ENCODE data around the gene OPALIN. TPM values are rescaled to one million over a fixed set of nuclear protein-coding genes. Genes with fewer than 3 reads are reported as not detected.

The OPALIN gene
- total RNA-seq, 5 donors from 2014 or later (not counting 1 experiment from before 2014, with no cell fraction given) = not detected

DNA sequence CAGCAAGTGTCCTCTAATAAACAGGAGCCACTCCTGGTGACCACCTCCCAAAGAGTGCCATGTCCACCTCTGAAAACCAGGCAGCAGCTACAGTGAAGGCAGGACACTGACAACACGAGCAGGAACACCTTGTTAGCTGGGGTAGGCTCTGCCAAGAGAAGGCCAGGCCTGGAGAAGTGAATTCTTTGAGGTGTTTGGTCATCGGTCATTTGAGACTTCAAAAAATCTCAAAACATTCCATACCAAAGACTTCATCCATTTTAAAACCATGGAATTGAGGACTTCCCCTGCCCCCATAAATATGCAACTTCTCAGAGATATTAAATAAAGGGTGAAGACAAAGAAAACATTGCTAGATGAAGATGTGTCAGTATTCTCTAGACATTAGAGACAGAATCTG is 28.4 kb upstream of the OPALIN start:
- Mint-ChIP-seq H3K27ac (no peak overlapping the region), H3K36me3 (no peaks in the 10 kb centered on the region), H3K4me1 (no peaks in the 10 kb centered on the region), H3K4me3 (no peak overlapping the region), H3K27me3 (peaks cover 12 to 30% of the 10 kb centered on the region in 2 donors), H3K9me3 (no peaks in the 10 kb centered on the region)
- H3K27me3 ChIP-seq (replicated peaks in 1 of 2; ENCODE audit: control insufficient read depth in 2 of 2, extremely low read depth in 1 of 2, insufficient read depth in 2 of 2, low read length in 1 of 2) = peaks cover 0 to 20% of the 10 kb centered on the region in 2 experiments
- H3K4me1 ChIP-seq (ENCODE audit: control insufficient read depth in 1 of 2, extremely low read depth in 1 of 2, insufficient read depth in 2 of 2, low read length in 2 of 2) = no peaks in the 10 kb centered on the region
- POLR2A ChIA-PET = no interaction called here
- ATAC-seq (replicated peaks in 1 of 4) = no peak
- CTCF ChIA-PET = no interaction called here
- H3K4me3 ChIP-seq (ENCODE audit: control insufficient read depth in 1 of 2, extremely low read depth in 1 of 2, low read length in 1 of 2) = no peak overlapping the region
- no CpG with 5 or more reads among the region's 2 CpGs for WGBS (ENCODE audit: insufficient coverage)
- no peak overlapping the region for H3K27ac ChIP-seq (ENCODE audit: low read length)
- no peaks in the 10 kb centered on the region for H3K36me3 ChIP-seq (ENCODE audit: control insufficient read depth in 2 of 2, extremely low read depth in 1 of 2, insufficient read depth in 1 of 2, low read length in 1 of 2)
- no peaks in the 10 kb centered on the region for H3K9me3 ChIP-seq
- no peak for DNase-seq

- no peak for ATAC-seq (replicated peaks in 1 of 4)
- no peaks in the 10 kb centered on the region for H3K36me3 ChIP-seq (ENCODE audit: control insufficient read depth in 2 of 2, extremely low read depth in 1 of 2, insufficient read depth in 1 of 2, low read length in 1 of 2)
- POLR2A ChIA-PET = no interaction called here
- H3K27ac Mint-ChIP-seq = no peak overlapping the region
- no peaks in the 10 kb centered on the region for H3K9me3 Mint-ChIP-seq
- CTCF ChIA-PET = interaction anchor here in 1 of 2 donors (0.9 kb wide), 1 partner anchor 9 kb away, joined by 5 read pairs; no protein-coding TSS in a partner anchor
- no peak overlapping the region for H3K4me3 Mint-ChIP-seq
- H3K36me3 Mint-ChIP-seq = no peaks in the 10 kb centered on the region
- H3K9me3 ChIP-seq = no peaks in the 10 kb centered on the region
- peaks cover 12 to 31% of the 10 kb centered on the region in 2 donors for H3K27me3 Mint-ChIP-seq
- DNase-seq = no peak
- no peaks in the 10 kb centered on the region for H3K4me1 ChIP-seq (ENCODE audit: control insufficient read depth in 1 of 2, extremely low read depth in 1 of 2, insufficient read depth in 2 of 2, low read length in 2 of 2)
- peaks cover 0 to 19% of the 10 kb centered on the region in 2 experiments for H3K27me3 ChIP-seq (replicated peaks in 1 of 2; ENCODE audit: control insufficient read depth in 2 of 2, extremely low read depth in 1 of 2, insufficient read depth in 2 of 2, low read length in 1 of 2)
- no peaks in the 10 kb centered on the region for H3K4me1 Mint-ChIP-seq
- no peak overlapping the region for H3K4me3 ChIP-seq (ENCODE audit: control insufficient read depth in 1 of 2, extremely low read depth in 1 of 2, low read length in 1 of 2)
- H3K27ac ChIP-seq (ENCODE audit: low read length) = no peak overlapping the region
- WGBS (ENCODE audit: insufficient coverage) = 84% methylated on average over 21 of the region's 25 CpGs
Measured at GRCh38 chr10:96384506-96384905, 25.7 kb upstream of the OPALIN start.

GRCh38 chr10:96380821-96381220 is 22.0 kb upstream of the OPALIN start:
- no peaks in the 10 kb centered on the region for H3K9me3 Mint-ChIP-seq
- CTCF ChIA-PET = interaction anchor here in 1 of 2 donors (0.7 kb wide), 2 partner anchors 37 to 51 kb away, joined by 3 to 4 read pairs; no protein-coding TSS in a partner anchor

DNA sequence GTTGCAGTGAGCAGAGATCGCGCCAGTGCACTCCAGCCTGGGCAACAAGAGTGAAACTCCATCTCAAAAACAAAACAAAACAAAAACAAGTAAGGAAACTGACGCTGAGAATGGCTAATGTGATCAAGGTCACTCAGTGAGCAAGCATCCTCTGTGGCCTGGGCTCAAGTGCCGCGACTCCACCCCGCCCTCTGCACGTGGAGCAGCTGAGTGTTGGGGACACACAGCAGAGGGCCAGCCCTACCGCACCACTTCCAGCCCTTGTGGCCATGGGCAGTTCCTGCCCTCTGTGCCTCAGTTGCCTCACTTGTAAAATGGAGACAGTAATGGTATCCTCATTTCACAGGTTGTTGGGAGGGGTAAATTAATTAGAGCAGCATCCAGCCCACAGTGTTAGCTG is 21.0 kb upstream of the OPALIN start:
- ATAC-seq (replicated peaks in 1 of 4) = no peak
- Histone ChIP-seq H3K9me3 (no peaks in the 10 kb centered on the region), H3K36me3 (ENCODE audit: control insufficient read depth in 2 of 2, extremely low read depth in 1 of 2, insufficient read depth in 1 of 2, low read length in 1 of 2) (no peaks in the 10 kb centered on the region), H3K27ac (ENCODE audit: low read length) (no peak overlapping the region), H3K4me3 (ENCODE audit: control insufficient read depth in 1 of 2, extremely low read depth in 1 of 2, low read length in 1 of 2) (no peak overlapping the region), H3K4me1 (ENCODE audit: control insufficient read depth in 1 of 2, extremely low read depth in 1 of 2, insufficient read depth in 2 of 2, low read length in 2 of 2) (peaks cover 0 to 8% of the 10 kb centered on the region in 2 experiments), H3K27me3 (replicated peaks in 1 of 2; ENCODE audit: control insufficient read depth in 2 of 2, extremely low read depth in 1 of 2, insufficient read depth in 2 of 2, low read length in 1 of 2) (peaks cover 0 to 33% of the 10 kb centered on the region in 2 experiments)
- WGBS (ENCODE audit: insufficient coverage) = 90% methylated on average over 6 of the region's 8 CpGs
- H3K4me3 Mint-ChIP-seq = no peak overlapping the region
- ChIA-PET CTCF (interaction anchor here in 1 of 2 donors (0.6 to 0.7 kb wide), 2 partner anchors 9 to 408 kb away, joined by 3 to 7 read pairs; no protein-coding TSS in a partner anchor), POLR2A (no interaction called here)
- H3K4me1 Mint-ChIP-seq = peaks cover 7 to 12% (median 9%) of the 10 kb centered on the region in 3 donors
- H3K27ac Mint-ChIP-seq = no peak overlapping the region
- no peaks in the 10 kb centered on the region for H3K36me3 Mint-ChIP-seq
- H3K9me3 Mint-ChIP-seq = no peaks in the 10 kb centered on the region
- no peak for DNase-seq
- H3K27me3 Mint-ChIP-seq = peaks cover 12 to 21% of the 10 kb centered on the region in 2 donors

More at GRCh38 chr10:96380821-96381220, 22.0 kb upstream of the OPALIN start:
- H3K27ac ChIP-seq (ENCODE audit: low read length) = no peak overlapping the region
- H3K27me3 Mint-ChIP-seq = peaks cover 12 to 24% of the 10 kb centered on the region in 2 donors
- H3K27me3 ChIP-seq (replicated peaks in 1 of 2; ENCODE audit: control insufficient read depth in 2 of 2, extremely low read depth in 1 of 2, insufficient read depth in 2 of 2, low read length in 1 of 2) = peaks cover 0 to 33% of the 10 kb centered on the region in 2 experiments
- POLR2A ChIA-PET = no interaction called here
- no peak overlapping the region for H3K4me3 ChIP-seq (ENCODE audit: control insufficient read depth in 1 of 2, extremely low read depth in 1 of 2, low read length in 1 of 2)
- peaks cover 0 to 1% (median under 1%) of the 10 kb centered on the region in 3 donors for H3K4me1 Mint-ChIP-seq
- no peak for ATAC-seq (replicated peaks in 1 of 4)
- H3K27ac Mint-ChIP-seq = no peak overlapping the region
- DNase-seq = peak in 1 of 35 experiments; percentile 2
- no peaks in the 10 kb centered on the region for H3K36me3 Mint-ChIP-seq
- H3K9me3 ChIP-seq = no peaks in the 10 kb centered on the region
- no peaks in the 10 kb centered on the region for H3K36me3 ChIP-seq (ENCODE audit: control insufficient read depth in 2 of 2, extremely low read depth in 1 of 2, insufficient read depth in 1 of 2, low read length in 1 of 2)
- WGBS (ENCODE audit: insufficient coverage) = no CpG with 5 or more reads among the region's 7 CpGs
- H3K4me3 Mint-ChIP-seq = no peak overlapping the region
- no peaks in the 10 kb centered on the region for H3K4me1 ChIP-seq (ENCODE audit: control insufficient read depth in 1 of 2, extremely low read depth in 1 of 2, insufficient read depth in 2 of 2, low read length in 2 of 2)

DNA sequence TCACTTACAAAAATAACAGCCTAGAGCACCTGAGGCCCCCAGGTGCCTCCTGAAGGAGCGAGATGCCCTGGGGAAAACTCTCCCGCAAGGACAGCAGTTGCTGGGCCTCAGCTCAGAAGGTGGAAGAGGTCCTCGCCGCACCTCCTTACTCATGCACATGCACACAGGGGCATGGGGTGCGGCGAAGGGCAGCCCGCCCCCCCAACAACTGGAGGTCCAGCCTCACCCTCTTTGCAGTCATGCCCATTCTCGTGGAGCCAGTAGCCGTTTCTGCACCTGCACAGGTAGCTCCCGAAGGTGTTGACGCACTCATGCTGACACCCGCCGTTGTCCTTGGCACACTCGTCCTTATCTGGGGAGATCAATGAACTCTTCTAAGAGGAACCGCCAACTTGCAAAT is 19.9 kb upstream of the OPALIN start:
- H3K27me3 ChIP-seq (replicated peaks in 1 of 2; ENCODE audit: control insufficient read depth in 2 of 2, extremely low read depth in 1 of 2, insufficient read depth in 2 of 2, low read length in 1 of 2) = peaks cover 0 to 32% of the 10 kb centered on the region in 2 experiments
- peaks cover 0 to 11% of the 10 kb centered on the region in 2 experiments for H3K4me1 ChIP-seq (ENCODE audit: control insufficient read depth in 1 of 2, extremely low read depth in 1 of 2, insufficient read depth in 2 of 2, low read length in 2 of 2)
- no peak for ATAC-seq (replicated peaks in 1 of 4)
- Mint-ChIP-seq H3K27ac (no peak overlapping the region), H3K36me3 (no peaks in the 10 kb centered on the region), H3K9me3 (no peaks in the 10 kb centered on the region), H3K4me3 (no peak overlapping the region), H3K27me3 (peaks cover 8 to 19% of the 10 kb centered on the region in 2 donors), H3K4me1 (peaks cover 8 to 17% (median 12%) of the 10 kb centered on the region in 3 donors)
- no peak overlapping the region for H3K27ac ChIP-seq (ENCODE audit: low read length)
- ChIA-PET CTCF (no interaction called here), POLR2A (no interaction called here)
- no peaks in the 10 kb centered on the region for H3K36me3 ChIP-seq (ENCODE audit: control insufficient read depth in 2 of 2, extremely low read depth in 1 of 2, insufficient read depth in 1 of 2, low read length in 1 of 2)
- WGBS (ENCODE audit: insufficient coverage) = 83% methylated on average over 14 of the region's 15 CpGs
- H3K9me3 ChIP-seq = no peaks in the 10 kb centered on the region
- DNase-seq = no peak
- H3K4me3 ChIP-seq (ENCODE audit: control insufficient read depth in 1 of 2, extremely low read depth in 1 of 2, low read length in 1 of 2) = no peak overlapping the region

- H3K4me1 ChIP-seq (ENCODE audit: control insufficient read depth in 1 of 2, extremely low read depth in 1 of 2, insufficient read depth in 2 of 2, low read length in 2 of 2) = peaks cover 0 to 11% of the 10 kb centered on the region in 2 experiments
- Mint-ChIP-seq H3K27me3 (peaks cover 7 to 23% of the 10 kb centered on the region in 2 donors), H3K36me3 (no peaks in the 10 kb centered on the region), H3K4me1 (peaks cover 8 to 17% (median 12%) of the 10 kb centered on the region in 3 donors), H3K27ac (no peak overlapping the region), H3K4me3 (no peak overlapping the region), H3K9me3 (no peaks in the 10 kb centered on the region)
- CTCF ChIA-PET = no interaction called here
- DNase-seq (no peak), ATAC-seq (replicated peaks in 1 of 4) (no peak)
- H3K9me3 ChIP-seq = no peaks in the 10 kb centered on the region
- 90% methylated on average over 5 of the region's 6 CpGs for WGBS (ENCODE audit: insufficient coverage)
- peaks cover 0 to 37% of the 10 kb centered on the region in 2 experiments for H3K27me3 ChIP-seq (replicated peaks in 1 of 2; ENCODE audit: control insufficient read depth in 2 of 2, extremely low read depth in 1 of 2, insufficient read depth in 2 of 2, low read length in 1 of 2)
- H3K36me3 ChIP-seq (ENCODE audit: control insufficient read depth in 2 of 2, extremely low read depth in 1 of 2, insufficient read depth in 1 of 2, low read length in 1 of 2) = no peaks in the 10 kb centered on the region
- POLR2A ChIA-PET = no interaction called here
- H3K27ac ChIP-seq (ENCODE audit: low read length) = no peak overlapping the region
- H3K4me3 ChIP-seq (ENCODE audit: control insufficient read depth in 1 of 2, extremely low read depth in 1 of 2, low read length in 1 of 2) = no peak overlapping the region
Measured at GRCh38 chr10:96377816-96378294, 19.1 kb upstream of the OPALIN start.
